Lung (tissue), 12 donors: ENCODE data around the gene ABHD16B. TPM values are rescaled to one million over a fixed set of nuclear protein-coding genes. Genes with fewer than 3 reads are reported as not detected.

Experiments used
- ATAC-seq: fragments of 200-7000 bp; cut with Tn5 transposase; one replicate; pipeline ENCODE4 v1.9.1; 2020; ENCODE audit warnings: moderate number of reproducible peaks; ENCODE audit not compliant: insufficient read depth, low FRiP score
- DNase-seq, 3 donors: peaks; one replicate each; pipeline ENCODE4 v3.0.0-alpha.2; 2013 to 2017
- H3K27ac ChIP-seq, 2 donors: one replicate each; pipeline ENCODE4 v1.5.1; 2013; ENCODE audit warnings: mild to moderate bottlenecking in 2 of 2, moderate library complexity in 2 of 2, control low read depth in 1 of 2, inconsistent platforms in 1 of 2, low read depth in 1 of 2, low read length in 1 of 2
- H3K27me3 ChIP-seq, 3 donors: one replicate each; pipeline ENCODE4 v1.5.1; 2013; ENCODE audit warnings: low read length in 2 of 3; ENCODE audit not compliant: control insufficient read depth in 3 of 3, insufficient read depth in 3 of 3
- H3K36me3 ChIP-seq, 4 donors: one replicate each; pipeline ENCODE4 v1.5.1; 2013; ENCODE audit warnings: low read length in 4 of 4, mild to moderate bottlenecking in 1 of 4, moderate library complexity in 1 of 4; ENCODE audit not compliant: control insufficient read depth in 4 of 4, insufficient read depth in 4 of 4
- H3K4me1 ChIP-seq, 5 donors: one replicate each; pipeline ENCODE4 v1.5.1; 2013; ENCODE audit warnings: low read length in 5 of 5, mild to moderate bottlenecking in 2 of 5, moderate library complexity in 1 of 5; ENCODE audit not compliant: control insufficient read depth in 5 of 5, insufficient read depth in 5 of 5
- H3K4me3 ChIP-seq: one replicate; pipeline ENCODE4 v1.5.1; 2013; ENCODE audit warnings: mild to moderate bottlenecking, control low read depth, moderate library complexity
- H3K9ac ChIP-seq, 2 donors: one replicate each; pipeline ENCODE4 v1.5.1; 2013; ENCODE audit warnings: low read length in 2 of 2, control low read depth in 1 of 2; ENCODE audit not compliant: insufficient read depth in 1 of 2
- H3K9me3 ChIP-seq, 4 donors: one replicate each; pipeline ENCODE4 v1.5.1; 2013; ENCODE audit warnings: low read length in 3 of 4, mild to moderate bottlenecking in 1 of 4, moderate library complexity in 1 of 4; ENCODE audit not compliant: control insufficient read depth in 4 of 4, insufficient read depth in 3 of 4
- WGBS, 2 donors: extraction: QIAGEN DNeasy Blood & Tissue Kit; methylation state at CpG; one replicate each; pipeline ENCODE4 v1.1.7; 2013; 5-methylcytosine and 5-hydroxymethylcytosine counted together
- polyA plus RNA-seq, 2 donors: library from polyadenylated mRNA; stranded (reverse); fragments of 200-250 nt; gene quantifications; one replicate each; pipeline ENCODE4 v1.2.1, GENCODE V29; 2013
- total RNA-seq, 2 donors: library from RNA; depleted of rRNA in 1 of 2; stranded (reverse); fragments of >200 nt in 1 of 2; gene quantifications; one replicate each; pipeline ENCODE4 v1.2.1, GENCODE V29; 2014 to 2021
- TF ChIP-seq, protein P1 (sequence below): IDR thresholded peaks from 2 replicates; pipeline ENCODE4 v1.5.1; 2012; ENCODE audit warnings: mild to moderate bottlenecking; ENCODE audit errors: control extremely low read depth, extremely low read depth
- donor health status: control.
- donor health status: control.
- donor health status: Bipolar disorder and iron deficiency.
- donor health status: healthy.
- donor health status: DM: yes; HTN: yes; CAD: no.

Gene ABHD16B
- total and polyA plus RNA-seq, 4 donors = 0.89 to 1.5 TPM; not detected in 2

DNA sequence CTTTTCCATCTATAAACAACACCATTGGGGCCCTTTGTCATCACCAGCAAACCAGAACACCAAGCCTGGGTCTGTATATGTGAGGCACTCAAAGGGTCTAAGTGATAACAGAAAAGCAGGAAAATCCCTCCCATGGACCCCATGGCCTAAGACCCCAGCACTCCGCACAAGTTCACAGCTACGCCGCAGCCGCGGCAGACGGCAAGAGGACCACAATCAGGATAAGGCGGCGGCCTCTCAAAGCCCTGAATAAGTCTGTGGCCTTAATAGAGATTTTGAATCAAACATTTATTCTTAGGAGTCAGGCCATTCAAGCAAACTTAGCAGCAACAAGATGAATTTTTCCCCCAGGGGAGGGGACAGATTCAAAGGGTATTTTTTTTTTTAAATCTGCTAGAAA lies 33.2 kb upstream of the ABHD16B start:
- no peak overlapping the region for H3K9ac ChIP-seq
- H3K27me3 ChIP-seq = peaks cover 0 to 28% (median 5%) of the 10 kb centered on the region in 3 donors
- H3K9me3 ChIP-seq = no peaks in the 10 kb centered on the region
- no peaks in the 10 kb centered on the region for H3K36me3 ChIP-seq
- TF ChIP-seq, protein P1, sequence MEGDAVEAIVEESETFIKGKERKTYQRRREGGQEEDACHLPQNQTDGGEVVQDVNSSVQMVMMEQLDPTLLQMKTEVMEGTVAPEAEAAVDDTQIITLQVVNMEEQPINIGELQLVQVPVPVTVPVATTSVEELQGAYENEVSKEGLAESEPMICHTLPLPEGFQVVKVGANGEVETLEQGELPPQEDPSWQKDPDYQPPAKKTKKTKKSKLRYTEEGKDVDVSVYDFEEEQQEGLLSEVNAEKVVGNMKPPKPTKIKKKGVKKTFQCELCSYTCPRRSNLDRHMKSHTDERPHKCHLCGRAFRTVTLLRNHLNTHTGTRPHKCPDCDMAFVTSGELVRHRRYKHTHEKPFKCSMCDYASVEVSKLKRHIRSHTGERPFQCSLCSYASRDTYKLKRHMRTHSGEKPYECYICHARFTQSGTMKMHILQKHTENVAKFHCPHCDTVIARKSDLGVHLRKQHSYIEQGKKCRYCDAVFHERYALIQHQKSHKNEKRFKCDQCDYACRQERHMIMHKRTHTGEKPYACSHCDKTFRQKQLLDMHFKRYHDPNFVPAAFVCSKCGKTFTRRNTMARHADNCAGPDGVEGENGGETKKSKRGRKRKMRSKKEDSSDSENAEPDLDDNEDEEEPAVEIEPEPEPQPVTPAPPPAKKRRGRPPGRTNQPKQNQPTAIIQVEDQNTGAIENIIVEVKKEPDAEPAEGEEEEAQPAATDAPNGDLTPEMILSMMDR = no peak
- H3K27ac ChIP-seq = no peak overlapping the region
- H3K4me1 ChIP-seq = peaks cover 0 to 23% (median 4%) of the 10 kb centered on the region in 5 donors
- ATAC-seq (no peak), DNase-seq (no peak)
- whole genome bisulfite sequencing, 2 donors = 88 to 93% methylated on average over 8 of the region's 8 CpGs
- H3K4me3 ChIP-seq = no peak overlapping the region

DNA sequence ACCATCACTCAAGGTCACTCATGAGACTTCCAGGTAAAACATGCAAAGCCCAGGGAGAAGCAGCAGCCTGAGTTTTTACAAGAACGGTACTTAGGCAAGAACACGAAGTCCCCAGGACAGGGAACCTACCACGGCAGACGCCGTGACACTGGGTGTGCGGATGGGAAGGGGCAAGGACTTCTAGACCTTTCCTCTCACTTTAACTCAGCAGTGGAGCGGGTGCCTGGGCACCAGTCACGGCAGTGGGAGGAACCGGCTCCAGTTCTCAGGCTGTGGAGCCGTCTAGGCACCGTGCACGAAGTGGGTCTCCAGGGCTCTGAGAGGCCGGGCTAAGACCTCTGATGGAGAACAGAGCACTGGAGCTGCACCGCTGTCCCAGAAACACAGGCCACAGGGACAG lies 32.8 kb upstream of the ABHD16B start:
- Histone ChIP-seq H3K27me3 (peaks cover 0 to 27% (median 5%) of the 10 kb centered on the region in 3 donors), H3K9me3 (no peaks in the 10 kb centered on the region), H3K27ac (no peak overlapping the region), H3K4me3 (no peak overlapping the region), H3K4me1 (peaks cover 2 to 23% (median 4%) of the 10 kb centered on the region in 5 donors), H3K9ac (no peak overlapping the region), H3K36me3 (no peaks in the 10 kb centered on the region)
- no peak for DNase-seq
- TF ChIP-seq, protein P1 = no peak
- ATAC-seq = no peak
- 72 to 78% methylated on average over 14 of the region's 14 CpGs for WGBS, 2 donors

DNA sequence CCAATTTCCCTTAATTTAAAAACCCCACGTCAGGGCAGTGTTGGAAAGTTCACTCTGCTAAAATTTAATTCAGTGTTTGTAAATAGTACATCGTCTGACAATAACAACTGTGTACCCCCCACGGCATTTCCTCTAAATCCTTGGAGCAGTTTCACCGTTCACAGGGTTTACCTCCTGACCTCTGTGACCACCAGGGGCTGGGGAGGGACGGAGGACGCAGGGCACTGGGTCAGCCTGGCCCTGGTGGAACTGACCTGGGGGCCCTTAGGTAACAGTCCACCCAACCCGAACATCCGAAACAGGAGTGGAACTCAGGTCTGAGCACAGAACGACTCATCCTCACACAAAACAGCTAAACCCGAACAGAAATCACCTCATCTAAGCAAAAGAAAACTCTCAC lies 32.3 kb upstream of the ABHD16B start:
- Histone ChIP-seq H3K27ac (peak overlapping the region; percentile 20 to 74), H3K27me3 (peaks cover 0 to 23% (median 5%) of the 10 kb centered on the region in 3 donors)
- WGBS, 2 donors = 66 to 80% methylated on average over 10 of the region's 10 CpGs

More for the DNA sequence above, 32.3 kb upstream of the ABHD16B start:
- ATAC-seq = no peak
- Histone ChIP-seq H3K36me3 (no peaks in the 10 kb centered on the region), H3K9me3 (no peaks in the 10 kb centered on the region), H3K4me3 (no peak overlapping the region), H3K4me1 (peaks cover 3 to 24% (median 6%) of the 10 kb centered on the region in 5 donors), H3K9ac (no peak overlapping the region)
- TF ChIP-seq, protein P1 = no peak
- DNase-seq = no peak
